Neural progenitor cell (in vitro differentiated cells): Measurements from ENCODE around the gene ADAM10. TPM values are rescaled to one million over a fixed set of nuclear protein-coding genes. Genes with fewer than 3 reads are reported as not detected.

Source experiments
- DNase-seq: peaks from one replicate; pipeline ENCODE4 v3.0.0-alpha.2; 2016; ENCODE audit warnings: low spot score
- H2AFZ ChIP-seq: fragments of 200-600 bp; sonication (generic); replicated peaks from 2 replicates; pipeline ENCODE4 v1.6.1; 2016; ENCODE audit warnings: antibody characterized with exemption
- H3F3A ChIP-seq: fragments of 200-600 bp; sonication (generic); 2 replicates; pipeline ENCODE4 v1.6.1; 2016; ENCODE audit warnings: antibody characterized with exemption, low read depth
- H3K27ac ChIP-seq: fragments of 200-600 bp; sonication (generic); 2 replicates; pipeline ENCODE4 v1.5.1; 2016; ENCODE audit warnings: mild to moderate bottlenecking
- H3K27me3 ChIP-seq: fragments of 200-600 bp; sonication (generic); 2 replicates; pipeline ENCODE4 v1.6.1; 2016; ENCODE audit warnings: mild to moderate bottlenecking, moderate library complexity
- H3K36me3 ChIP-seq: fragments of 200-600 bp; sonication (generic); 2 replicates; pipeline ENCODE4 v1.5.1; 2016
- H3K4me1 ChIP-seq: fragments of 200-600 bp; sonication (generic); 2 replicates; pipeline ENCODE4 v1.6.1; 2016; ENCODE audit warnings: mixed run types
- H3K4me2 ChIP-seq: fragments of 200-600 bp; sonication (generic); 2 replicates; pipeline ENCODE4 v1.6.1; 2016
- H3K4me3 ChIP-seq: fragments of 200-600 bp; sonication (generic); 2 replicates; pipeline ENCODE4 v1.5.1; 2016
- H3K79me2 ChIP-seq: fragments of 200-600 bp; sonication (generic); 2 replicates; pipeline ENCODE4 v1.6.1; 2016; ENCODE audit warnings: low read depth
- H3K9ac ChIP-seq: fragments of 200-600 bp; sonication (generic); 2 replicates; pipeline ENCODE4 v1.6.1; 2016
- H3K9me3 ChIP-seq: fragments of 200-600 bp; sonication (generic); 2 replicates; pipeline ENCODE4 v1.5.1; 2016; ENCODE audit warnings: low read depth
- H4K20me1 ChIP-seq: fragments of 200-600 bp; sonication (generic); 2 replicates; pipeline ENCODE4 v1.6.1; 2016; ENCODE audit warnings: low read depth
- H3K27ac Mint-ChIP-seq: 3 replicates; pipeline ENCODE4 v1.8.0; 2021; ENCODE audit warnings: mixed read lengths
- H3K27me3 Mint-ChIP-seq: 2 replicates; pipeline ENCODE4 v1.8.0; 2022; ENCODE audit warnings: low read depth, mild to moderate bottlenecking, inconsistent platforms, moderate library complexity, mixed read lengths; ENCODE audit not compliant: insufficient read depth
- H3K36me3 Mint-ChIP-seq: 3 replicates; pipeline ENCODE4 v1.8.0; 2021; ENCODE audit warnings: mixed read lengths
- H3K4me1 Mint-ChIP-seq: 3 replicates; pipeline ENCODE4 v1.8.0; 2021; ENCODE audit warnings: mixed read lengths
- H3K4me3 Mint-ChIP-seq: 3 replicates; pipeline ENCODE4 v1.8.0; 2021; ENCODE audit warnings: mild to moderate bottlenecking, moderate library complexity, mixed read lengths
- H3K9me3 Mint-ChIP-seq: 3 replicates; pipeline ENCODE4 v1.8.0; 2020; ENCODE audit warnings: mixed read lengths
- EZH2 ChIP-seq: fragments of 200-600 bp; sonication (generic); IDR thresholded peaks from 2 replicates; pipeline ENCODE4 v1.6.1; 2017; ENCODE audit warnings: antibody characterized with exemption, mild to moderate bottlenecking, moderate library complexity
- EZH2phosphoT487 ChIP-seq: fragments of 200-600 bp; sonication (generic); IDR thresholded peaks from 2 replicates; pipeline ENCODE4 v1.6.1; 2017; ENCODE audit warnings: antibody characterized with exemption
- total RNA-seq: library from RNA; depleted of rRNA; stranded (reverse); fragments of >200 nt; gene quantifications from 2 replicates; pipeline ENCODE4 v1.2.3, GENCODE V29; 2015; ENCODE audit warnings: low replicate concordance
- TF ChIP-seq, protein P1 (sequence below): fragments of 200-600 bp; sonication (generic); IDR thresholded peaks from 2 replicates; pipeline ENCODE4 v1.5.1; 2017; ENCODE audit warnings: antibody characterized with exemption, mild to moderate bottlenecking

ADAM10 gene
- total RNA-seq, 1 donor from 2014 or later = 153 TPM

DNA sequence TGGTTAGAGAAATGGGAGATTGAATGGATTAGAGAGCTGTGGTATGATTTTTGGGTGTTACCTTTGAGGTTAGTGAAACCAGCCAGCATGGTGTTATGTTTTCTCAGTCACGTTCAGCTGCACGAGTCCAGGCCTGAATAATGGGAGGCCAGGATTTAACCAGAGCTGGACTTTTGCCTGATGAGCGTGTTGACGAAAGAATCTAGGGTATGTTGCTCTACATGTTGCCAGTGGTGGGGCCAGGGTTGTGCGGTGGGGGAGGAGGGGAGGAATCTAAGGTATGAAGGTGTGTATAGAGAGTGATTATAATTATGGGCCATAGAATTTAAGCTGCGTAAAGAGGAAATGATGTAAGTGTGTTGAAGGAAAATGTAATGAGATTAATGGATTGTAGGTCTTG, 44.4 kb upstream of the ADAM10 start:
- no peaks in the 10 kb centered on the region for H4K20me1 ChIP-seq
- H3K27ac ChIP-seq = no peak overlapping the region
- H2AFZ ChIP-seq = no peak overlapping the region
- no peak overlapping the region for H3K27ac Mint-ChIP-seq
- H3K4me3 ChIP-seq = no peak overlapping the region
- H3K36me3 Mint-ChIP-seq = peaks cover 14% of the 10 kb centered on the region
- no peaks in the 10 kb centered on the region for H3K9me3 Mint-ChIP-seq
- no peak overlapping the region for H3K4me3 Mint-ChIP-seq
- DNase-seq = no peak
- H3K27me3 ChIP-seq = no peaks in the 10 kb centered on the region
- no peaks in the 10 kb centered on the region for H3K4me1 Mint-ChIP-seq
- no peak overlapping the region for H3K9ac ChIP-seq
- H3K4me1 ChIP-seq = no peaks in the 10 kb centered on the region
- no peaks in the 10 kb centered on the region for H3F3A ChIP-seq
- TF ChIP-seq EZH2 (no peak), EZH2phosphoT487 (no peak)
- TF ChIP-seq, protein P1, sequence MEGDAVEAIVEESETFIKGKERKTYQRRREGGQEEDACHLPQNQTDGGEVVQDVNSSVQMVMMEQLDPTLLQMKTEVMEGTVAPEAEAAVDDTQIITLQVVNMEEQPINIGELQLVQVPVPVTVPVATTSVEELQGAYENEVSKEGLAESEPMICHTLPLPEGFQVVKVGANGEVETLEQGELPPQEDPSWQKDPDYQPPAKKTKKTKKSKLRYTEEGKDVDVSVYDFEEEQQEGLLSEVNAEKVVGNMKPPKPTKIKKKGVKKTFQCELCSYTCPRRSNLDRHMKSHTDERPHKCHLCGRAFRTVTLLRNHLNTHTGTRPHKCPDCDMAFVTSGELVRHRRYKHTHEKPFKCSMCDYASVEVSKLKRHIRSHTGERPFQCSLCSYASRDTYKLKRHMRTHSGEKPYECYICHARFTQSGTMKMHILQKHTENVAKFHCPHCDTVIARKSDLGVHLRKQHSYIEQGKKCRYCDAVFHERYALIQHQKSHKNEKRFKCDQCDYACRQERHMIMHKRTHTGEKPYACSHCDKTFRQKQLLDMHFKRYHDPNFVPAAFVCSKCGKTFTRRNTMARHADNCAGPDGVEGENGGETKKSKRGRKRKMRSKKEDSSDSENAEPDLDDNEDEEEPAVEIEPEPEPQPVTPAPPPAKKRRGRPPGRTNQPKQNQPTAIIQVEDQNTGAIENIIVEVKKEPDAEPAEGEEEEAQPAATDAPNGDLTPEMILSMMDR = no peak
- H3K27me3 Mint-ChIP-seq = no peaks in the 10 kb centered on the region
- no peaks in the 10 kb centered on the region for H3K9me3 ChIP-seq
- no peaks in the 10 kb centered on the region for H3K36me3 ChIP-seq
- H3K4me2 ChIP-seq = no peak overlapping the region
- no peaks in the 10 kb centered on the region for H3K79me2 ChIP-seq

DNA sequence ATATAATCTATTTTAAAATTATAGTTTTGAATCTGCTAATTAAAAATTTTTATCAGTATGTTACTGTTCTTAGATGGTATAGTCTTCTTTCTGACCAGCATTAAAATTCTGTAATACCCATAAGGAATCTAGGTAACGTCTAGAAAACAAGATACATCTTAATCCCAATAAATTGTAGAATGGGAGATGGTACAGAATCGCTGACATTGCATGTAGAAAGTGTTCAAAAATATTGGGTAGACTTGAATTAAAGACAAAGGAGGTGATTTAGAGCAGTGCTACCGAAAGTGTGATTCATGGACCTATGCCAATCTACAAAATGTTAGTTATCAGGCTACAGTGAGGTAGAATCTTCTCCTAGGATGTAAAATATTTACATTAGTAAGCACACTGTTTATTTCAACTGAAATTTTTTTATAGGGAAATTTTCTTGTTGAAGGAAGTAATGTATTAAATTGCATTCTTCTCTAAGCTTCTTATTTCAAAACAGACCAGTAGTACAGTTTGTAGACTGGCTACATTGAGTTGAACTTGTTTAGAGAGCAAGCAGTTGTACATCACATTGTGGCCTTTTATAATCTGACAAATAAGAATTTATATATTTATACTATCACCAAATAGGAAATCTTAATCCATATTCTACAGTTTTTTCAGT, 38.7 kb upstream of the ADAM10 start:
- H3K79me2 ChIP-seq = no peaks in the 10 kb centered on the region

DNA sequence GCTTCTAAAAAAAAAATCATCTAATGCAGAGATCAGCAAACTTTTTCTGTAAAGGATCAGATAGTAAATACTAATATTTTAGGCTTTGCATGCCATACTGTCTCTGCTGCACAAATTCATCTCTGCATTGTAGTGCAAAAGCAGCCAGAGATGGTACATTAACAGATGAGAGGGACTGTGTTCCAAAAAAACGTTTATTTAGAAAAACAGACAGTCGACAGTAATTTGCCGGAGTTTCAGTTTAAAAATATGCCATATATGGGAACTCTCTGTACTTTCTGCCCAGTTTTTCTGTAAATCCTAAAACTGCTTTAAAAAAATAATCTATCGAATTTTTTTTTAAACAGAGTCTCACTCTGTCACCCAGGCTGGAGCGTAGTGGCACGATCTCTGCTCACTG, 35.8 kb upstream of the ADAM10 start:
- H3K4me1 Mint-ChIP-seq = no peaks in the 10 kb centered on the region
- no peak overlapping the region for H3K4me2 ChIP-seq
- peaks cover 4% of the 10 kb centered on the region for H3K36me3 Mint-ChIP-seq
- H3K4me3 ChIP-seq = no peak overlapping the region
- H3K9me3 Mint-ChIP-seq = no peaks in the 10 kb centered on the region
- no peaks in the 10 kb centered on the region for H3K36me3 ChIP-seq
- H3K27me3 Mint-ChIP-seq = no peaks in the 10 kb centered on the region
- H2AFZ ChIP-seq = no peak overlapping the region
- peaks cover 13% of the 10 kb centered on the region for H4K20me1 ChIP-seq
- no peaks in the 10 kb centered on the region for H3K27me3 ChIP-seq
- no peak overlapping the region for H3K27ac ChIP-seq
- H3K9me3 ChIP-seq = no peaks in the 10 kb centered on the region
- H3K9ac ChIP-seq = no peak overlapping the region
- no peaks in the 10 kb centered on the region for H3F3A ChIP-seq
- H3K79me2 ChIP-seq = peaks cover 10% of the 10 kb centered on the region
- TF ChIP-seq, protein P1 = no peak
- no peak for TF ChIP-seq EZH2
- TF ChIP-seq EZH2phosphoT487 = no peak
- H3K27ac Mint-ChIP-seq = no peak overlapping the region
- H3K4me3 Mint-ChIP-seq = no peak overlapping the region
- DNase-seq = no peak
- H3K4me1 ChIP-seq = peaks cover 6% of the 10 kb centered on the region

More for the DNA sequence above, 38.7 kb upstream of the ADAM10 start:
- Mint-ChIP-seq H3K4me1 (no peaks in the 10 kb centered on the region), H3K27me3 (no peaks in the 10 kb centered on the region), H3K27ac (no peak overlapping the region), H3K9me3 (no peaks in the 10 kb centered on the region), H3K36me3 (peaks cover 12% of the 10 kb centered on the region), H3K4me3 (no peak overlapping the region)
- Histone ChIP-seq H3K4me2 (no peak overlapping the region), H2AFZ (no peak overlapping the region), H3K9ac (no peak overlapping the region), H3K27ac (no peak overlapping the region), H3F3A (no peaks in the 10 kb centered on the region), H4K20me1 (peaks cover 3% of the 10 kb centered on the region), H3K9me3 (no peaks in the 10 kb centered on the region), H3K4me3 (no peak overlapping the region), H3K36me3 (no peaks in the 10 kb centered on the region), H3K27me3 (no peaks in the 10 kb centered on the region), H3K4me1 (no peaks in the 10 kb centered on the region)
- TF ChIP-seq EZH2phosphoT487 (no peak), EZH2 (no peak)
- TF ChIP-seq, protein P1 = no peak
- DNase-seq = no peak
